ENCODE measurements around the gene KLK1. TPM values are rescaled to one million over a fixed set of nuclear protein-coding genes. Genes with fewer than 3 reads are reported as not detected.

KLK1 gene
- total RNA-seq, 1 experiment from 2014 or later: not detected

GRCh38 chr19:50797781-50798658 is 25.6 kb downstream of the KLK1 start:
- H3K27ac Mint-ChIP-seq (ENCODE audit: unreplicated experiment): no peak overlapping the region
- CTCF ChIA-PET: interaction anchor here (0.6 kb wide), 1 partner anchor 73 kb away, joined by 3 read pairs; no protein-coding TSS in a partner anchor
- TF ChIP-seq, protein P1, sequence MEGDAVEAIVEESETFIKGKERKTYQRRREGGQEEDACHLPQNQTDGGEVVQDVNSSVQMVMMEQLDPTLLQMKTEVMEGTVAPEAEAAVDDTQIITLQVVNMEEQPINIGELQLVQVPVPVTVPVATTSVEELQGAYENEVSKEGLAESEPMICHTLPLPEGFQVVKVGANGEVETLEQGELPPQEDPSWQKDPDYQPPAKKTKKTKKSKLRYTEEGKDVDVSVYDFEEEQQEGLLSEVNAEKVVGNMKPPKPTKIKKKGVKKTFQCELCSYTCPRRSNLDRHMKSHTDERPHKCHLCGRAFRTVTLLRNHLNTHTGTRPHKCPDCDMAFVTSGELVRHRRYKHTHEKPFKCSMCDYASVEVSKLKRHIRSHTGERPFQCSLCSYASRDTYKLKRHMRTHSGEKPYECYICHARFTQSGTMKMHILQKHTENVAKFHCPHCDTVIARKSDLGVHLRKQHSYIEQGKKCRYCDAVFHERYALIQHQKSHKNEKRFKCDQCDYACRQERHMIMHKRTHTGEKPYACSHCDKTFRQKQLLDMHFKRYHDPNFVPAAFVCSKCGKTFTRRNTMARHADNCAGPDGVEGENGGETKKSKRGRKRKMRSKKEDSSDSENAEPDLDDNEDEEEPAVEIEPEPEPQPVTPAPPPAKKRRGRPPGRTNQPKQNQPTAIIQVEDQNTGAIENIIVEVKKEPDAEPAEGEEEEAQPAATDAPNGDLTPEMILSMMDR (IDR thresholded peaks at IDR 0.05; ENCODE audit: unreplicated experiment): no peak
- H3K9me3 Mint-ChIP-seq (ENCODE audit: low read depth, unreplicated experiment): no peaks in the 10 kb centered on the region
- no peak for DNase-seq
- no peaks in the 10 kb centered on the region for H3K27me3 Mint-ChIP-seq (ENCODE audit: unreplicated experiment)
- BruUV-seq (replicated peaks): no TSS peak
- H3K4me1 Mint-ChIP-seq (ENCODE audit: low read depth, unreplicated experiment): peaks cover 27% of the 10 kb centered on the region
- peaks cover 89% of the 10 kb centered on the region for H3K36me3 Mint-ChIP-seq (ENCODE audit: insufficient read depth, unreplicated experiment)
- intact Hi-C loops (cut with micrococcal nuclease; ENCODE audit: unreplicated experiment): no loop called here
- no peak overlapping the region for H3K4me3 Mint-ChIP-seq (ENCODE audit: low read depth, unreplicated experiment)

- no peak for DNase-seq
- intact Hi-C loops (cut with micrococcal nuclease; ENCODE audit: unreplicated experiment): no loop called here
- Mint-ChIP-seq H3K9me3 (ENCODE audit: low read depth, unreplicated experiment) (no peaks in the 10 kb centered on the region), H3K27me3 (ENCODE audit: unreplicated experiment) (no peaks in the 10 kb centered on the region), H3K4me1 (ENCODE audit: low read depth, unreplicated experiment) (peaks cover 21% of the 10 kb centered on the region), H3K36me3 (ENCODE audit: insufficient read depth, unreplicated experiment) (peaks cover 88% of the 10 kb centered on the region), H3K27ac (ENCODE audit: unreplicated experiment) (no peak overlapping the region), H3K4me3 (ENCODE audit: low read depth, unreplicated experiment) (no peak overlapping the region)
- TF ChIP-seq, protein P1 (IDR thresholded peaks at IDR 0.05; ENCODE audit: unreplicated experiment): no peak
- CTCF ChIA-PET: interaction anchor here (0.6 kb wide), 1 partner anchor 72 kb away, joined by 3 read pairs; no protein-coding TSS in a partner anchor
- no TSS peak for BruUV-seq (replicated peaks)
Measured at GRCh38 chr19:50797429-50797780, 26.2 kb downstream of the KLK1 start.

DNA sequence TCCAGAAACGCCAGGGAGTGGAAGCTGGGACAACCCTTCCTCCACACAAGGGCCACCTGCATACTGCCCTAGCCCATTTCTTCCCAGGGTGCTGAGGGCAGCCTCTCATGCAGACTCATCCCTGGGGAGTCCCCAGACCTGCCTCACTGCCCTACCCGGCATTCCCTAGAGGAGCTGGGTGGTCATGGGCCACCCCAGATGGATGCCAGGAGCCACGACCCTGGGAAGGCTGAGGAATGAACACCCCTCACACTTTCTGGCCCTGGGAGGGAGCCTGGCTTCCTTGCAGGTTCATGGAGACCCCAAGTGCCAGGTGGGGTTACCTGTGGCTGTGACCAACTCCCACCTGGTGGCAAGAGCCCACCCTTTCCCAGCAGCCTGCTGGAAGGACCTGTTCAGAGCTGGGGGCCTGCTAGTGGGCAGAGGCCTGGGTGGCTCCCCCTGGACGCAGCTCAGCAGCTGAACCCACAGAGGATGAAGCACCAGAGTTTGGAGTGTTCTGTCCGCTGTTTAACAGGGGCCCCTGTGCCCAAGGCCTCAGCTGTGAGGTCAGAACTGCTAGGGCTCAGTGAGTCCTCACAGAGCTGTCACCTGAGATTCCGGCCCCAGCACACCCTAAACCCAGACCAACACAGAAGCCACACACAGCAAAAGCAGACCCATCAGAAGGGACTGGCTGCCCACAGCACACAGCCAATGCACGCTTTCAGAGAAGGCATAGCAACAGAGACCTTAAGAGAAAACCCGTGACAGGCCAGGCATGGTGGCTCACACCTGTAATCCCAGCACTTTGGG is 26.8 kb downstream of the KLK1 start:
- intact Hi-C loops (cut with micrococcal nuclease; ENCODE audit: unreplicated experiment): no loop called here
- no peak overlapping the region for H3K27ac Mint-ChIP-seq (ENCODE audit: unreplicated experiment)
- BruUV-seq (replicated peaks): no TSS peak
- no peak overlapping the region for H3K4me3 Mint-ChIP-seq (ENCODE audit: low read depth, unreplicated experiment)
- H3K4me1 Mint-ChIP-seq (ENCODE audit: low read depth, unreplicated experiment): peaks cover 16% of the 10 kb centered on the region
- TF ChIP-seq, protein P1 (IDR thresholded peaks at IDR 0.05; ENCODE audit: unreplicated experiment): no peak
- H3K27me3 Mint-ChIP-seq (ENCODE audit: unreplicated experiment): peaks cover under 1% of the 10 kb centered on the region
- no peaks in the 10 kb centered on the region for H3K9me3 Mint-ChIP-seq (ENCODE audit: low read depth, unreplicated experiment)
- DNase-seq: no peak
- CTCF ChIA-PET: no interaction called here
- peaks cover 82% of the 10 kb centered on the region for H3K36me3 Mint-ChIP-seq (ENCODE audit: insufficient read depth, unreplicated experiment)

GRCh38 chr19:50796128-50796633 is 27.4 kb downstream of the KLK1 start:
- no peak for DNase-seq
- H3K27me3 Mint-ChIP-seq (ENCODE audit: unreplicated experiment): peaks cover 7% of the 10 kb centered on the region
- BruUV-seq (replicated peaks): no TSS peak
- H3K4me3 Mint-ChIP-seq (ENCODE audit: low read depth, unreplicated experiment): no peak overlapping the region
- H3K9me3 Mint-ChIP-seq (ENCODE audit: low read depth, unreplicated experiment): peaks cover 1% of the 10 kb centered on the region
- CTCF ChIA-PET: interaction anchor here (0.6 to 1.9 kb wide), 3 partner anchors 12 to 347 kb away, joined by 3 to 6 read pairs (median 3); no protein-coding TSS in a partner anchor
- intact Hi-C loops (cut with micrococcal nuclease; ENCODE audit: unreplicated experiment): no loop called here
- H3K27ac Mint-ChIP-seq (ENCODE audit: unreplicated experiment): no peak overlapping the region
- peaks cover 79% of the 10 kb centered on the region for H3K36me3 Mint-ChIP-seq (ENCODE audit: insufficient read depth, unreplicated experiment)
- peaks cover 14% of the 10 kb centered on the region for H3K4me1 Mint-ChIP-seq (ENCODE audit: low read depth, unreplicated experiment)
- TF ChIP-seq, protein P1 (IDR thresholded peaks at IDR 0.05; ENCODE audit: unreplicated experiment): no peak

Measured in Calu3 (cell line).